Bone marrow (tissue), 2 donors: ENCODE data around the gene GRK7.

Experiments used
- DNase-seq, 2 donors: peaks; one replicate each; lab custom pipeline; 2025; lab: John Stamatoyannopoulos, UW

GRK7 gene

GRCh38 chr3:141763088-141763750 is at the start of gene GRK7:
TSS of gene GRK7 (plus strand) at chr3:141763408. CDS start at chr3:141778285, 14,877 bp downstream.
- DNase-seq = no peak

- no peak for DNase-seq
These were observed 48.5 kb upstream of the GRK7 start for GRCh38 chr3:141714671-141715070.

GRCh38 chr3:141722081-141722480 is 41.1 kb upstream of the GRK7 start:
- DNase-seq = no peak

- DNase-seq = no peak
These were observed 40.6 kb upstream of the GRK7 start for GRCh38 chr3:141722648-141723047.

GRCh38 chr3:141723255-141723654 is 40.0 kb upstream of the GRK7 start:
- DNase-seq = no peak

GRCh38 chr3:141724186-141724585 is 39.0 kb upstream of the GRK7 start:
- no peak for DNase-seq

GRCh38 chr3:141725036-141725435 is 38.2 kb upstream of the GRK7 start:
- DNase-seq = no peak

- DNase-seq = no peak
These were observed 36.7 kb upstream of the GRK7 start for GRCh38 chr3:141726483-141726882.

GRCh38 chr3:141728355-141728892 is 34.8 kb upstream of the GRK7 start:
- no peak for DNase-seq

- DNase-seq = no peak
These were observed 34.0 kb upstream of the GRK7 start for GRCh38 chr3:141729240-141729639.

GRCh38 chr3:141735176-141735575 is 28.0 kb upstream of the GRK7 start:
- no peak for DNase-seq

GRCh38 chr3:141735770-141736465 is 27.3 kb upstream of the GRK7 start:
- DNase-seq = no peak

GRCh38 chr3:141737093-141737492 is 26.1 kb upstream of the GRK7 start:
- peak in 1 of 2 donors; percentile 56 for DNase-seq

GRCh38 chr3:141737678-141738021 is 25.6 kb upstream of the GRK7 start:
- no peak for DNase-seq

GRCh38 chr3:141738022-141738890 is 25.0 kb upstream of the GRK7 start, which contains the start of gene RNF7:
TSS of gene RNF7 (plus strand) at chr3:141738298. CDS start at chr3:141738342, 44 bp downstream.
- peak; percentile 91 to 97 for DNase-seq

GRCh38 chr3:141738891-141739363 is 24.3 kb upstream of the GRK7 start:
- DNase-seq = peak; percentile 44 to 65

GRCh38 chr3:141739731-141740130 is 23.5 kb upstream of the GRK7 start:
- DNase-seq = no peak

GRCh38 chr3:141740349-141740748 is 22.9 kb upstream of the GRK7 start:
- DNase-seq = no peak

GRCh38 chr3:141743305-141743704 is 19.9 kb upstream of the GRK7 start:
- no peak for DNase-seq

- no peak for DNase-seq
These were observed 16.2 kb upstream of the GRK7 start for GRCh38 chr3:141746962-141747361.

GRCh38 chr3:141753399-141753798 is 9.8 kb upstream of the GRK7 start:
- DNase-seq = no peak

- DNase-seq = no peak
These were observed 9.2 kb upstream of the GRK7 start for GRCh38 chr3:141754032-141754431.
